Frontal cortex (tissue), 4 donors: ENCODE data around the gene CEP128. TPM values are rescaled to one million over a fixed set of nuclear protein-coding genes. Genes with fewer than 3 reads are reported as not detected.

Source experiments
- DNase-seq, 2 donors: peaks; one replicate each; pipeline ENCODE4 v3.0.0; 2012; ENCODE audit warnings: low spot score in 2 of 2
- FAIRE-seq: peaks from 2 replicates; lab custom pipeline; 2012; peaks lifted over from hg19 to GRCh38; lab: Jason Lieb, UNC
- total RNA-seq: library from RNA; depleted of rRNA; stranded (reverse); fragments of >200 nt; gene quantifications from one replicate; pipeline ENCODE4 v1.2.3, GENCODE V29; 2014
- donor health status: control.
- donor health status: control.
- donor health status: control.

Gene CEP128
- total RNA-seq, 1 donor from 2014 or later: 21.6 TPM

- DNase-seq (no peak), FAIRE-seq (no peak)
Observed at GRCh38 chr14:80576401-80576800, 365.1 kb downstream of the CEP128 start.

DNA sequence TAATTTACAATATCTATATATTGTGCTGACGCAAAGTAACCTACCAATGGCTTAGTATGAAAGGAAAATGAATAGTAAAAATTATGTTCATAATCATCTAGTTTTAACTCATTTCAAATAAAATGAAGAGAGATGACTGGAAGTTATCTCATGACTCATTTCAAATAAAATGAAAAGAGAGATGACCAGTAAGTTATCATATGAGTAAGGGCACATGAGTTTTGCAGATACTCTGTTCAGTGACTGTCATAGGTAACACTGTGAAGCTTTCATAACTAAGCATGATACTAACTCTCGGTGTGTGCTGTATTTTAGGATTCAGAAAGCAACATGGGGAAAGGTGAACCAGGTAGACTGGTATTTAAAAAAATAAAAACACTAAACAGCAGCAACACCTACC lies 365.8 kb downstream of the CEP128 start:
- no peak for FAIRE-seq

GRCh38 chr14:80572666-80573065 lies 368.9 kb downstream of the CEP128 start:
- no peak for DNase-seq
- no peak for FAIRE-seq

More for the DNA sequence above, 365.8 kb downstream of the CEP128 start:
- DNase-seq: no peak

DNA sequence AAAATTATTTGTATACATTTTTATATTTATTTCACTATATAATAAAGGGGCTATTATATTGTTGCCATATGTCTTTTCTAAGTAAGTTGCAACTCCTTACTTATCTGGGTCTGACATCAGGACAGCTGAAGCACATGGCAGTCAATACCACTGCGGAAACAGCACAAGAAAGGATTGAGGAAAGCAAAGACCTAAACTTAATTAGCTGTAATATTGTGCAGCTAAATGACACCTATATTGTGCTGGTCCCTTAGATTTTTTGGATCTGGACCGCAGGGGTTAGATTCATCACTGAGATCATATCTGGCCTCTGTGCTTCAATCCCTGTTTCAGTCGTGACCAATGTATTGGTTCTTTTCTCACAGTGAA lies 370.6 kb downstream of the CEP128 start:
- FAIRE-seq: no peak
- DNase-seq: no peak

DNA sequence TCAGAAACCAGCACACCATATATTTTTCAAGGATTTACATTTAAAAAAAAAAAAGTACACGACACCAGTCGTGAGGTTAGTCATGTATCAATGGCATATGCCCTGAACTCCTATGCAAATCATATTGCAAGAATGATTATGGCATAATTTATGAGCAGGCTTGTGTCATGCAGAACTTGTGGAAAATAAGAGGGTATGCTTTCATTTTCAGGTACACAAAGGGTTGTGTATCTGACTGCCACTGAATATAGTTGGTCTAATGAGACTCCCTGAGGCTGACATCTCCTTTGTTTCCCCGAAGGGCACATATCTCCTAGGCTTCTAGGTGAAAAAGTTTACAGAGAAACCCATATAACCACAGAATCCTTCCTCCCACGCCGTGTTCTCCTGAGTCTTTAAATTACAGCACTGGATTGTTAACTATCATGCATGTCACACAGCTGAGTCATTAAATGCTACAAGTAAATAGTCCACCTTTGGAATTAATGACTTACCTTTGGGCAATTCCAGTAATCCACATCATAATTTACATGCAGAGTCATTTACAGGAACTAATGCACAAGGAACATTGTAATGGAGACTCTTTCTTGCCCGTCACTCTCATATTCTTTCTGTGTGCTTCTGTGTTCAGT lies 373.5 kb downstream of the CEP128 start:
- DNase-seq (no peak), FAIRE-seq (no peak)

DNA sequence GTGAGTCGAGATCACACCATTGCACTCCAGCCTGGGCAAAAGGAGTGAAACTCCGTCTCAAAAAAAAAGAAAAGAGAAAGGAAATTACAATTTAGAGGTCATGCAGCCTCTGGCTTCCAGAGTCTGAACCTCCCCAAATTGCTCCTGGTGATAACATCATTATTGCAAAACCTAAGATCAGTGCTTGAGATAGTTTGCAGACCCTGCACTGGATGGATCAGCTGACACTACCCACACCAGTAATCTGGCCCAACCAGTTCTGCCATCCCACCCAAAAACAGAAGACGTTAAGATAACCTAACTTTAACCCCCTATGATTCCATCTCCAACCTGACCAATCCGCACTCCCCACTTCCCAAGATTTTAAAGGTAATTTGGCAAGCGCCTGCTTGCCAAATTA lies 376.5 kb downstream of the CEP128 start:
- no peak for DNase-seq
- FAIRE-seq: no peak

DNA sequence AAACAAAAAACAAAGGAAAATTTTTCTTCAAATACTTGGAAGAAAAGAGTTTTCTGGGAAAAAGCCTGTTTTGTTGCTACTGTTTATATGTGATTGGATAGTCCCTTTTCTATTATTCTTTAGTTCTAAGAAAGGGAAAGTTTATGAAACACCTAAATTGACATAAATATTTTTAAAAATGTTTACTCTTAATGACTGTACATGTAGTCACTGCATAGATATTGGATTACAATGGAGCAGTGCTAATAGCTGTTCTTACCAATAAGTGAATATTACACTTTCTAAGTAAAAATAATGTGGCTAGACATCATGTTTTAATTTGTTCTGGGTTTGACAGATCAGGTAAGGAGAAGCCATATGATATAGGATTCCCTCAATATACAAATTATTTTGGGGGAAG lies 377.5 kb downstream of the CEP128 start:
- DNase-seq (no peak), FAIRE-seq (no peak)

DNA sequence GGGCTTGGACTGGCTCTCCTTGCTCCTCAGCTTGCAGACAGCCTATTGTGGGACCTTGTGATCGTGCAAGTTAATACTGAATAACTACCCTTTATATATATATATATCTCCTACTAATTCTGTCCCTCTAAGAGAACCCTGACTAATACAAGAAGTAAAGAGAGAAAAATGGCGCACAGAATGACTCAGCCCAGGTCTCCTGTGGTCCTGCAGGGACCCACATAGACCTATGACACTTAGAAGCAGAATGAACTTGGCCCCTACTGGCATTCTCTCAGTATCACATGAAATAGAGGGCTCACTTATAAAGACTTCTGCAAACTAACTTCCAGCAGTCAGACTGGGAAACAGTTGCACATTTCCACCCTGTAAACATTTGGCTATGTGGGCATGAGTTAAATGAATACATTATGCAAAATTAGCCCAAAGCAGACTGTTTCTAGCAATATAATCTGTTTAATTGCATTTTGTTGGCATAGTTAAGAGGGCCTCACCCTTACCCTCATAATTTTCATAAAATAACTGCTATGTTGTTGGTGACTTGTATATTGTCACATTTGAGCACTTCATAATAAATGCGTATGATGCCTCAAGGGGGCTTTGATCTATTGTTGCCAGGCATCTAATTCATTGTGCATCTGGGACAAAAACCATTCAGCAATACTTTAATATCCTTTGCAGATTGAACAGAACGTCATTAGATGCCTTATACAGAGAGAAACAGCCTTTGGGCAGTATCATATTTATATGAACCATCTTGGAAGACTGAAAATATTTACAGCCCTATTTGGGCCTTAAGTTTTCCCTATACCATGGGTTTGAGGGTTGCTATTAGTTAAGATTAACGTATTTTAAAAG lies 380.5 kb downstream of the CEP128 start:
- FAIRE-seq (no peak), DNase-seq (no peak)

- DNase-seq (no peak), FAIRE-seq (no peak)
Observed at GRCh38 chr14:80554139-80554538, 387.4 kb downstream of the CEP128 start.

- peak in 1 of 2 donors; percentile 5 for DNase-seq
- FAIRE-seq: no peak
Observed at GRCh38 chr14:80549141-80549540, 392.4 kb downstream of the CEP128 start.

DNA sequence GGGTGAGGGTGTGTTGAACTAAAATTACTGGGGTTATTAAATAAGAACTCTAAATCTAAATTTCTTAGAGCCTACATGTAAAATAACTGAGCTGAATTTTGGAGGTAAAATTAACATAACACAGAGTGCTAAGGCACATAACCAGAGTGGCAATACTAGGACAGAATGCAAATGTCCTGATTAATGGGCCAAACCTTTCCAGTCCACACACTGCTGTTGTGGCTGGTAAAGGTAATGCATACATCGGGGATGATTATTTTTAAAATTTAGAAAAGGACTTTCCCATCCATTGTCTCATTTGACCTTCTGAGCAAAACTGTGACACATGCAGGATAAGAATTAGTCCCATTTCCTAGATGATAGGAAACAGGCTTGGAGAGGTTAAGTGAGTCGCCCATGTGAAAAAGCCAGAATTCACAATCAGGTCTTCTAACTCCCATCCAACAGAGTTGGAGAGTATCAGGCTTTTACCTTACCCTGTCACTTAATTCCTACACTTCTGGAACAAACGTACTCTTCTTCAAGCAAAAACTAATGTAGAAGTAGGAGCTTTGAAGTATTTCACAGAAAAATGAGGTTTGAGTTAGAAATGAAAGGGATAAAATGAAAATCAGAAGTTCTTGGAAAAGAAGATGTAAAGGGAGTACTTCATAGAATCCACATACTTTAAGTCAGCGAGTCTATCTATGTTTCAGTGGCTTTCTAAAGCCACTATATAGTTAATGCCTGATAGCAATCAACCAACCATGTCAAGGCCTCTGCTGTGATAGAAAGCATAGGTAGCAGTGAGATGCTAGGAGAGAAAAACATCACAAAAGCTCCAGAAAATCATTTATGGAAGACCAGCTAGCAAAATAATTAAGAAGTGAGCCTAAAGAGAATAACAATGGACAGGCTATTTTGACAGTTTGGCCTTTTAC lies 395.3 kb downstream of the CEP128 start:
- FAIRE-seq (no peak), DNase-seq (no peak)

DNA sequence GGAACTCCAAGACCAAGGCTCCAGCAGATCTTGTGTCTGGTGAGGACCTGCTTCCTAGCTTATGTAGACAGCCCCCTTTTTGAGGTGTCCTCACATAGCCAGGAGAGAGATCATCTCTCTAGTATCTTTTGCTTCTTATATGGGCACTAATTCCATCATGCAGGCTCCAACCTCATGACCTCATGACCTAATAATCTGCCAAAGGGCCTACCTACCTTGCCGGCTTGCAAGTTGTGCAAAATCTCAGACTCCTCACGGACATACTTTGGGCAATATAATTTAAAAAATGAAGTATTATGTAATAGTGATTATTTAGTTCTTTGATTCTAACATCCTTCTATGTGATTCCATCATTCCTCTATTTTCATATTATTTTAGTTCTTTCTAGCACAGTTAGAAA lies 397.2 kb downstream of the CEP128 start:
- DNase-seq: no peak
- no peak for FAIRE-seq

- DNase-seq: no peak
Observed at GRCh38 chr14:80543211-80543610, 398.3 kb downstream of the CEP128 start.

GRCh38 chr14:80538633-80539375 lies 402.7 kb downstream of the CEP128 start:
- no peak for FAIRE-seq
- DNase-seq: no peak

More at GRCh38 chr14:80543211-80543610, 398.3 kb downstream of the CEP128 start:
- FAIRE-seq: no peak

DNA sequence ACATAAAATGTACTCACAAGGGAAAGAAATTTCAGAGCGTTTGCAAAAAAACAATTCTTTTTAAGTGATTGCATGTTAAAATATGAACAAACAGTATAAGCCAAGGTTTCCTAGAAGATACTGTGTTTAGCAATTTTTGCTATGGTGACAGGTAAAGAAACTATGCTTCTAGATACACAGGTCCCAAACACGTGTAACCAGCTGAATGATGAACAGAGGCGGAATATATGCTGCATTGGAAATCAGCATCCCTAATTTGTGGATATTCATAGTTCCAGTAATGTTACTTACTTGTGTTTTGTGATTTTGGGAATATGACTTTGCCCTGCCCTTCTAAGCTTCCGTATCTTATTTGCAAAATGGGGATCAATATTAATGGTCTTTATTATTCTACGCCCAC lies 403.9 kb downstream of the CEP128 start:
- no peak for DNase-seq
- no peak for FAIRE-seq

DNA sequence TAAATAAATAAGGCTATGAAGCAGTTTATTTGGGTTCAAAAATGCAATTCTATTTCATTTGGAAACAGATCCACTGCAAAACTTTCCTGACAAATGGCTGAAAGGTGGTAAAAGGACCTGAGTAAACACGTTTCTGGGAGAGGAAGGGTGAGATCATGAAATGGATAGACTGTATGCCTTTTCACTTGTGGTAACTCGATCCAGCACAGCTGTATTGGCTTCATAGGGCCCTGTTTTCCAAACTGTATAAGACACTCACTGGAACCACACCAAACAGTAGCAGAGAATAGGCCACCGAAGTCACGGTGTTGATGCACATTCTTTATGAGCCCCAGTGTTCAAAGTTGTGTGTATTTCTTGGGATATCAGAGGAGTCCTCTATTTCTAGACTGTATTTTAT lies 405.1 kb downstream of the CEP128 start:
- no peak for FAIRE-seq
- DNase-seq: no peak

DNA sequence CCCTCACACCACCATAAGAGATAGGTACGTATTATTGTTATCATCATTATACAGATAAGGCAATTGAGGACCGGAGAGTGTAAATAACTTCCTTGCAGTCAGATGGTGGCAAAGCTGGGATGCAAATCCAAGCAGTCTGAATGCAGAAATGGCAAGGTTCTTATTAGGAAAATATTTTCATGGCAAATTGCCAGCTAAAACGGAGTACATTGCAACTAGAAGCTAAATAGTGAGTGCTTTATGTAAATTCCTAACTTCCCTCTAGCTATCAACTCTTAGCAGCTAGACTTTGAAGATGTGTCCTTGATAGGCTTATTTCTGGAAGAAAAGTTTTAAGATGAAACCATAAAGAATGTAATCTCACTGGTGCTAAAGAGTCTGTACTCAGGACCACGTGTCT lies 406.4 kb downstream of the CEP128 start:
- no peak for FAIRE-seq

GRCh38 chr14:80523518-80524117 lies 417.9 kb downstream of the CEP128 start:
- DNase-seq: no peak
- no peak for FAIRE-seq

More for the DNA sequence above, 406.4 kb downstream of the CEP128 start:
- DNase-seq: no peak

- FAIRE-seq (no peak), DNase-seq (no peak)
Observed at GRCh38 chr14:80522936-80523335, 418.6 kb downstream of the CEP128 start.
